Stomach (tissue), 9 donors: ENCODE data around the gene HNRNPA2B1. TPM values are rescaled to one million over a fixed set of nuclear protein-coding genes. Genes with fewer than 3 reads are reported as not detected.
A peak's percentile ranks its signal among the peaks of the same experiment; 100 is the strongest.
"Not testable (repeated sequence)": the region's sequence is repeated elsewhere in the genome, so short reads cannot be mapped to it uniquely, and the experiment has no call there.

Source experiments
- DNase-seq, 2 donors: peaks; one replicate each; pipeline versions ENCODE4 v3.0.0 to v3.0.0-alpha.2; 2013 to 2019
- H3K27ac ChIP-seq, 5 donors: fragments of 200-600 bp in 4 of 5; sonication (generic) in 4 of 5; one replicate each; pipeline ENCODE4 v1.5.1; 2013 to 2019; ENCODE audit warnings: mild to moderate bottlenecking in 1 of 5, moderate library complexity in 1 of 5
- H3K27me3 ChIP-seq, 3 donors: fragments of 200-600 bp; sonication (generic); one replicate each; pipeline ENCODE4 v1.5.1; 2017 to 2019; ENCODE audit warnings: mixed run types in 1 of 3
- H3K36me3 ChIP-seq, 4 donors: fragments of 200-600 bp; sonication (generic); 1 replicate in 3 of 4; 2 replicates in 1 of 4; pipeline ENCODE4 v1.5.1; 2016 to 2019
- H3K4me1 ChIP-seq, 4 donors: fragments of 200-600 bp; sonication (generic); one replicate each; pipeline ENCODE4 v1.5.1; 2016 to 2019
- H3K4me3 ChIP-seq, 4 donors: fragments of 200-600 bp; sonication (generic) in 3 of 4; one replicate each; pipeline ENCODE4 v1.5.1; 2016 to 2019; ENCODE audit warnings: mild to moderate bottlenecking in 1 of 4
- H3K9me3 ChIP-seq, 4 donors: fragments of 200-600 bp; sonication (generic); one replicate each; pipeline ENCODE4 v1.5.1; 2016 to 2019
- EP300 ChIP-seq: sonication (generic); formaldehyde crosslinking; IDR thresholded peaks from one replicate; pipeline ENCODE4 v1.6.1; 2017; ENCODE audit warnings: antibody characterized with exemption
- POLR2A ChIP-seq, 4 donors: fragments of 450-650 bp; IDR thresholded peaks; one replicate each; pipeline ENCODE4 v1.6.1; 2016; ENCODE audit warnings: antibody characterized with exemption in 4 of 4, control low read depth in 2 of 4, mild to moderate bottlenecking in 1 of 4, moderate library complexity in 1 of 4
- POLR2AphosphoS5 ChIP-seq, 3 donors: sonication (generic); formaldehyde crosslinking; IDR thresholded peaks; one replicate each; pipeline ENCODE4 v1.6.1; 2016; ENCODE audit warnings: antibody characterized with exemption in 3 of 3
- WGBS, 5 donors: extraction: QIAGEN DNeasy Blood & Tissue Kit in 3 of 5; methylation state at CpG; one replicate each; pipeline versions ENCODE4 v1.1.5 to v1.1.7; 2013 to 2018; 5-methylcytosine and 5-hydroxymethylcytosine counted together
- intact Hi-C: fragments of 100-400 bp; cut with DNase I; formaldehyde crosslinking; loops from one replicate; pipeline ENCODE4 v1.15.1; 2023; ENCODE audit warnings: low total_unique reads
- polyA plus RNA-seq, 3 donors: library from polyadenylated mRNA; stranded (reverse); fragments of 200-250 nt; gene quantifications; one replicate each; pipeline ENCODE4 v1.2.3, GENCODE V29; 2013
- total RNA-seq, 5 donors: library from RNA; depleted of rRNA; stranded (reverse); fragments of >200 nt; gene quantifications; one replicate each; pipeline versions ENCODE4 v1.1.0 to v1.2.3, GENCODE V29; 2014 to 2016
- TF ChIP-seq, protein P1 (sequence below), 7 experiments: fragments of 450-650 bp in 4 of 7; fragments of 200-600 bp in 3 of 7; sonication (generic) in 3 of 7; IDR thresholded peaks; one replicate each; pipeline ENCODE4 v1.5.1; 2016 to 2019; ENCODE audit warnings: antibody characterized with exemption in 7 of 7, control low read depth in 2 of 7, mild to moderate bottlenecking in 1 of 7
- donor health status: healthy with polysubstance abuse.
- donor health status: Bipolar disorder and iron deficiency.
- donor health status: healthy.

The HNRNPA2B1 gene
- total and polyA plus RNA-seq, 8 donors = 142 to 464 (median 304) TPM

DNA sequence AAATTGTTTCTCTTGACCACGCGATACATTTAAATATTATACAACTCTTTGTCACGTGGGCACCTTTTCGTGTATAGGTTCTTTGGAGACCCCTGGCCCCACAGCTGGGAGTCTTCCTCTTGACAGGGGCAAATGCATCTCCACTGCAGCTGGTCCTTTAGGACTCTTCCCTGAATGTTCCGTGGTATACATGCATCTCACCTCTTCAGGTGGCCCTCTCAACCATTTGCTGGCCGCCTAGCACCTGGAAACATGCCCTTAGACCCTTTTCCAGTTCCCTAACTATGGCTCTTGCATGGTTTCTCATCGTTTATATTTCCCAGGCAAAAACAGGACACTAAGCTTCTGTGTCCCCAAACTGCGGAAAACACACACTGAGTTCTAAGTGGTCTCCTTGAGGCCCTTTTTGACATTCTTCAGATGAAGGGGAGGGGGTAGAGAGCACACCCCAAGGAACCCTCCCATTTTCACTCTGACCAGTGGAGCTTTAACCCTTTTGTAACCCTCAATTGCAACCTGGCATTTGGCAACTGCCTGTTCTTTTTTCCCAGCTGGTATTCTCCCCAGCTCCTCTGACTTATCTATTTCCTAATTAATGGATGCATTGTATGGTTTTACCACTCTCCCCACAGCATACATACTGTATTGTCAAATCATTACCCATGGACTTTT, 20.6 kb downstream of the HNRNPA2B1 start:
- Histone ChIP-seq H3K27me3 (no peaks in the 10 kb centered on the region), H3K9me3 (no peaks in the 10 kb centered on the region), H3K36me3 (peaks cover 0 to 3% (median 1%) of the 10 kb centered on the region in 4 donors), H3K4me1 (peaks cover 6 to 42% (median 23%) of the 10 kb centered on the region in 4 donors), H3K4me3 (no peak overlapping the region), H3K27ac (peak overlapping the region in 4 of 5 donors; percentile 15 to 67 (median 46))
- no peak for DNase-seq
- intact Hi-C loops = no loop called here
- 32 to 56% (median 54%) methylated on average over 8 of the region's 8 CpGs for WGBS, 5 donors
- no peak for TF ChIP-seq POLR2AphosphoS5 (IDR thresholded peaks at IDR 0.05)

DNA sequence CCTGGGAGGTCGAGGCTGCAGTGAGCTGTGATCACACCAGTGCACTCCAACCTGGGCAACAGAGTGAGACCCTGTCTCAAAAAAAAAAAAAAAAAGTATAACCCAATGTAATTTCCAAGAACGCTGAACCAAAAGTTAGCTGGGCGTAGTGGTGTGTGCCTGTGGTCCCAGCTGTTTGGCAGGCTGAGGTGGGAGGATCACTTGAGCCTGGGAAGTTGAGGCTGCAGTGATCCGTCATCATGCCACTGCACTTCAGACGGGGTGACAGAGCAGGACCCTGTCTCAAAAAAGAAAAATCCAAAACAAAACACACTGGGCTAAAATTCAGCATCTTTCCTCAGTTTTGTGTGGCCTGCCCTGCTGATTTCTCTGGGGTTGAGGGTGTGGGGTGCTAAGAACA, 21.1 kb downstream of the HNRNPA2B1 start:
- WGBS, 5 donors = 66 to 81% (median 77%) methylated on average over 5 of the region's 5 CpGs
- Histone ChIP-seq H3K27me3 (no peaks in the 10 kb centered on the region), H3K36me3 (no peaks in the 10 kb centered on the region), H3K4me3 (no peak overlapping the region), H3K9me3 (no peaks in the 10 kb centered on the region), H3K27ac (peak overlapping the region in 1 of 5 donors; percentile 41), H3K4me1 (peaks cover 4 to 42% (median 22%) of the 10 kb centered on the region in 4 donors)
- TF ChIP-seq EP300 = no peak
- TF ChIP-seq, protein P1, sequence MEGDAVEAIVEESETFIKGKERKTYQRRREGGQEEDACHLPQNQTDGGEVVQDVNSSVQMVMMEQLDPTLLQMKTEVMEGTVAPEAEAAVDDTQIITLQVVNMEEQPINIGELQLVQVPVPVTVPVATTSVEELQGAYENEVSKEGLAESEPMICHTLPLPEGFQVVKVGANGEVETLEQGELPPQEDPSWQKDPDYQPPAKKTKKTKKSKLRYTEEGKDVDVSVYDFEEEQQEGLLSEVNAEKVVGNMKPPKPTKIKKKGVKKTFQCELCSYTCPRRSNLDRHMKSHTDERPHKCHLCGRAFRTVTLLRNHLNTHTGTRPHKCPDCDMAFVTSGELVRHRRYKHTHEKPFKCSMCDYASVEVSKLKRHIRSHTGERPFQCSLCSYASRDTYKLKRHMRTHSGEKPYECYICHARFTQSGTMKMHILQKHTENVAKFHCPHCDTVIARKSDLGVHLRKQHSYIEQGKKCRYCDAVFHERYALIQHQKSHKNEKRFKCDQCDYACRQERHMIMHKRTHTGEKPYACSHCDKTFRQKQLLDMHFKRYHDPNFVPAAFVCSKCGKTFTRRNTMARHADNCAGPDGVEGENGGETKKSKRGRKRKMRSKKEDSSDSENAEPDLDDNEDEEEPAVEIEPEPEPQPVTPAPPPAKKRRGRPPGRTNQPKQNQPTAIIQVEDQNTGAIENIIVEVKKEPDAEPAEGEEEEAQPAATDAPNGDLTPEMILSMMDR (IDR thresholded peaks at IDR 0.05) = no peak
- no peak for TF ChIP-seq POLR2AphosphoS5 (IDR thresholded peaks at IDR 0.05)
- no peak for TF ChIP-seq POLR2A (IDR thresholded peaks at IDR 0.05)
- no peak for DNase-seq
- intact Hi-C loops = no loop called here

DNA sequence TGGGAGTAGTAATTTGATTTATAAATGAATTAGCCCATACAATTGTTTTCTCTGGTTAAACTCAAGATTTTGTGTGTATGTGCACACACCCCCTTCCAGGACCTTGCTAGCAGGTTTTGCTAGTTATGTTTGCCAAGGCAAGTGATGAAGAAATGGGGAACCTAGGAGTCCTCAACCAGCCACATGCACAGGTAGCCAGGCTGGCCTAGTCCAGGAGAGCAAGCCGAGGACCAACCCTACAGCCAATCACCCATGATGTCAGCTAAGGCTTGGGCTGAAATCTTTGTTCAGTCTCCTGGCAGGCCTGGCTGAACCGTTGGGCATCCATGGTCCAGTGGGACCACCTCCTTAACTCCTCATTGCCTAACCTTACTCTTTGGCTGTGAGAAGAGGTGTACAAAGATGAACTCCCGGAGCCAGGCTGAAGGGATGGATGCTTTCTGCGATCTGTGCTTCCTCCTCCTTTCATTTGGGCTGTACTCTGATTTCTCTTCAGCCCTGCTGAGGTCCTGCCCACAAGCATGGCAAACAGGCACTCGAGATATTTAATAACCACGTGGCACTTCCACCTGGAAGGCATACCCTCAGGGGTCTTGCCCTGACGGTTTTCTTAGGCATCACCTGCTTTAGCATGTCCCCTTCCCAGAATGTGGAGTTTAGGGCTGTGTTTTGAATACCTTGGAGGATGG, 22.1 kb downstream of the HNRNPA2B1 start:
- Histone ChIP-seq H3K4me1 (peaks cover 6 to 34% (median 21%) of the 10 kb centered on the region in 4 donors), H3K9me3 (no peaks in the 10 kb centered on the region), H3K4me3 (no peak overlapping the region), H3K27me3 (no peaks in the 10 kb centered on the region), H3K27ac (no peak overlapping the region), H3K36me3 (no peaks in the 10 kb centered on the region)
- TF ChIP-seq POLR2AphosphoS5 (IDR thresholded peaks at IDR 0.05) (no peak), POLR2A (IDR thresholded peaks at IDR 0.05) (no peak), EP300 (no peak)
- TF ChIP-seq, protein P1 (IDR thresholded peaks at IDR 0.05) = no peak
- DNase-seq = no peak
- WGBS, 5 donors = 73 to 86% (median 83%) methylated on average over 7 of the region's 7 CpGs
- intact Hi-C loops = no loop called here

DNA sequence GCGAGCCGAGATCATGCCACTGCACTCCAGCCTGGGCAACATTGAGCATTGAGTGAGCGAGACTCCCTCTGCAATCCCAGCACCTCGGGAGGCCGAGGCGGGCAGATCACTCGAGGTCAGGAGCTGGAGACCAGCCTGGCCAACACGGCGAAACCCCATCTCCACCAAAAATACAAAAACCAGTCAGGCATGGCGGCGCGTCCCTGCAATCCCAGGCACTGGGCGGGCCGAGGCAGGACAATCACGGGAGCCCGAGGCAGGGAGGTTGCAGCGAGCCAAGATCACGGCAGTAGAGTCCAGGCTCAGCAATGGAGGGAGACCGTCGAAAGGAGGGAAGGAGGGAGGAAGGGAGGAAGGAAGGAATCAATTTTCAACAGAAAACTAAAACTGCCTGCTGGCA, 23.3 kb downstream of the HNRNPA2B1 start:
- WGBS, 5 donors = 92 to 97% (median 94%) methylated on average over 14 to 20 of the region's 20 CpGs
- H3K27ac ChIP-seq, intact Hi-C loops: not testable (repeated sequence)

DNA sequence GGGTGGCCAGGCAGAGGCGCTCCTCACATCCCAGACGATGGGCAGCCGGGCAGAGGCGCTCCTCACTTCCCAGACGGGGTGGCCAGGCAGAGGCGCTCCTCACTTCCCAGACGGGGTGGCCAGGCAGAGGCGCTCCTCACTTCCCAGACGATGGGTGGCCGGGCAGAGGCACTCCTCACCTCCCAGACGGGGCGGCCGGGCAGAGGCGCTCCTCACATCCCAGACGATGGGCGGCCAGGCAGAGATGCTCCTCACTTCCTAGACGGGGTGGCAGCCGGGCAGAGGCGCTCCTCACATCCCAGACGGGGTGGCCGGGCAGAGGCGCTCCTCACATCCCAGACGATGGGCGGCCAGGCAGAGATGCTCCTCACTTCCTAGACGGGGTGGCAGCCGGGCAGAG, 23.9 kb downstream of the HNRNPA2B1 start:
- H3K9me3 ChIP-seq, H3K27ac ChIP-seq, DNase-seq, H3K4me3 ChIP-seq, intact Hi-C loops, H3K36me3 ChIP-seq, H3K27me3 ChIP-seq: not testable (repeated sequence)
- H3K4me1 ChIP-seq = peaks cover 0 to 21% (median 14%) of the 10 kb centered on the region in 4 donors
- WGBS, 5 donors = 97 to 100% (median 98%) methylated on average over 5 to 19 of the region's 26 CpGs; no CpG with 5 or more reads in 1 of the 5 donors

More for the DNA sequence above, 23.3 kb downstream of the HNRNPA2B1 start:
- not testable (repeated sequence) for H3K27me3 ChIP-seq, DNase-seq, H3K9me3 ChIP-seq, H3K36me3 ChIP-seq, H3K4me3 ChIP-seq
- H3K4me1 ChIP-seq = peaks cover 0 to 22% (median 15%) of the 10 kb centered on the region in 4 donors

DNA sequence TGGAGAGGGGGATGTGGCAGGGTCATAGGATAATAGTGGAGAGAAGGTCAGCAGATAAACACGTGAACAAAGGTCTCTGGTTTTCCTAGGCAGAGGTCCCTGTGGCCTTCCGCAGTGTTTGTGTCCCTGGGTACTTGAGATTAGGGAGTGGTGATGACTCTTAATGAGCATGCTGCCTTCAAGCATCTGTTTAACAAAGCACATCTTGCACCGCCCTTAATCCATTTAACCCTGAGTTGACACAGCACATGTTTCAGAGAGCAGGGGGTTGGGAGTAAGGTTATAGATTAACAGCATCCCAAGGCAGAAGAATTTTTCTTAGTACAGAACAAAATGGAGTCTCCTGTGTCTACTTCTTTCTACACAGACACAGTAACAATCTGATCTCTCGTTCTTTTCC, 24.6 kb downstream of the HNRNPA2B1 start:
- WGBS, 5 donors = 86 to 100% (median 89%) methylated on average over 1 to 2 of the region's 4 CpGs
- H3K4me3 ChIP-seq, intact Hi-C loops: not testable (repeated sequence)

More for the DNA sequence above, 24.6 kb downstream of the HNRNPA2B1 start:
- H3K27me3 ChIP-seq, H3K27ac ChIP-seq, H3K36me3 ChIP-seq, H3K9me3 ChIP-seq, DNase-seq: not testable (repeated sequence)
- H3K4me1 ChIP-seq = peaks cover 0 to 15% (median 9%) of the 10 kb centered on the region in 4 donors
